Measurements from ENCODE around the gene PTPN20.

DNA sequence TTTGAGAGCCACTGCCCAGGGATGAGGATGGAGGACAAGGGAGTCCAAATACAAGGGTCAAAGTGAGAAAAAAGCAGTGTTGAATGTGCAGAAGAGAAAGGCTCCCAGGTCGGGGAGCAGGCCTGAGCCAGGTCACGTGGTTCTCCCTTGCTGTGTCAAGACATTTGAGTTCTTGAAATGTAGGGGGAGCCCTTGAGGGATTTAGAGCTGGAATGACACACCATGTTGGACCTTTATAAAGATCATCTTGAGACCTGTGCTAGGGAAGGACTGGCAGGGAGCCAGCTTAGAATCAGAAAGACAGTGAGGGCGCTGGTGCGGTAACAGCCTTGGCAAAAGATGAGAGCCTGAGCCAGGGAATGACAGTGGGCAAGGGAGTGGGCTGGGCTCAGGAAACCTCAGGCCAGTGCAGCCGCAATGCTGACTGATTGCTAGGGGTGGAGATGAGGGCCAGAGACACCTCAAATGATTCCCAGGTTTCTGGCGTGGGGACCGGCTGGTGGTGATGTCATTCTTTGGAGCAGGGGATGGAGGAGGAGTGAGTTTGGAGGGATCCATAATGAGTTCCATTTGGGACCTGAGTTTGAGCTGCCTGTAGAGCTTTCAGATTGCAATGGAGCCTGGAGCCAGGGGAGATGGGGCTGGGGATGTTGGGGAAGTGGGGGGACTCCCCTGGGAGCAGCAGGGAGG is 120.1 kb downstream of the PTPN20 start:
- TF ChIP-seq, protein P1, sequence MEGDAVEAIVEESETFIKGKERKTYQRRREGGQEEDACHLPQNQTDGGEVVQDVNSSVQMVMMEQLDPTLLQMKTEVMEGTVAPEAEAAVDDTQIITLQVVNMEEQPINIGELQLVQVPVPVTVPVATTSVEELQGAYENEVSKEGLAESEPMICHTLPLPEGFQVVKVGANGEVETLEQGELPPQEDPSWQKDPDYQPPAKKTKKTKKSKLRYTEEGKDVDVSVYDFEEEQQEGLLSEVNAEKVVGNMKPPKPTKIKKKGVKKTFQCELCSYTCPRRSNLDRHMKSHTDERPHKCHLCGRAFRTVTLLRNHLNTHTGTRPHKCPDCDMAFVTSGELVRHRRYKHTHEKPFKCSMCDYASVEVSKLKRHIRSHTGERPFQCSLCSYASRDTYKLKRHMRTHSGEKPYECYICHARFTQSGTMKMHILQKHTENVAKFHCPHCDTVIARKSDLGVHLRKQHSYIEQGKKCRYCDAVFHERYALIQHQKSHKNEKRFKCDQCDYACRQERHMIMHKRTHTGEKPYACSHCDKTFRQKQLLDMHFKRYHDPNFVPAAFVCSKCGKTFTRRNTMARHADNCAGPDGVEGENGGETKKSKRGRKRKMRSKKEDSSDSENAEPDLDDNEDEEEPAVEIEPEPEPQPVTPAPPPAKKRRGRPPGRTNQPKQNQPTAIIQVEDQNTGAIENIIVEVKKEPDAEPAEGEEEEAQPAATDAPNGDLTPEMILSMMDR (conservative IDR thresholded peaks at IDR 0.05; ENCODE audit: low read length) = peak; percentile 49
- no peak for TF ChIP-seq EZH2phosphoT487 (IDR thresholded peaks at IDR 0.05; ENCODE audit: borderline replicate concordance, low read depth, low read length)

Data from OCI-LY7 (cell line).